Stimulated activated CD4-positive, alpha-beta T cell treated with anti-CD3 and anti-CD28 coated beads, Interleukin-15, amount 100 ng/mL, for 48 hours (primary cell): ENCODE measurements around the gene PDE11A.
"Not testable (repeated sequence)": the region's sequence is repeated elsewhere in the genome, so short reads cannot be mapped to it uniquely, and the experiment has no call there.

Source experiments
- DNase-seq, 2 donors: peaks; one replicate each; pipeline ENCODE4 v3.0.0-alpha.2; 2020; ENCODE audit warnings: low read depth in 2 of 2

The PDE11A gene

GRCh38 chr2:177883177-177883576 is 189.4 kb downstream of the PDE11A start:
- DNase-seq, result no peak

- DNase-seq, result no peak
These were observed 190.1 kb downstream of the PDE11A start for GRCh38 chr2:177882501-177882900.

- no peak for DNase-seq
These were observed 190.7 kb downstream of the PDE11A start for GRCh38 chr2:177881921-177882320.

- no peak for DNase-seq
These were observed 191.4 kb downstream of the PDE11A start for GRCh38 chr2:177881008-177881747.

- no peak for DNase-seq
These were observed 192.3 kb downstream of the PDE11A start for GRCh38 chr2:177880285-177880684.

- no peak for DNase-seq
These were observed 195.6 kb downstream of the PDE11A start for GRCh38 chr2:177876950-177877349.

- no peak for DNase-seq
These were observed 197.9 kb downstream of the PDE11A start for GRCh38 chr2:177874686-177875085.

GRCh38 chr2:177873915-177874314 is 198.7 kb downstream of the PDE11A start:
- no peak for DNase-seq

GRCh38 chr2:177872286-177872685 is 200.3 kb downstream of the PDE11A start:
- DNase-seq, result no peak

- DNase-seq, result no peak
These were observed 202.7 kb downstream of the PDE11A start for GRCh38 chr2:177869912-177870311.

GRCh38 chr2:177869209-177869608 is 203.4 kb downstream of the PDE11A start:
- no peak for DNase-seq

GRCh38 chr2:177868806-177869205 is 203.8 kb downstream of the PDE11A start:
- DNase-seq, result no peak

GRCh38 chr2:177857538-177857937 is 215.0 kb downstream of the PDE11A start:
- DNase-seq, result no peak

GRCh38 chr2:177852389-177852788 is 220.2 kb downstream of the PDE11A start:
- DNase-seq, result no peak

- no peak for DNase-seq
These were observed 229.4 kb downstream of the PDE11A start for GRCh38 chr2:177843188-177843587.

- no peak for DNase-seq
These were observed 230.3 kb downstream of the PDE11A start for GRCh38 chr2:177842243-177842642.

- not testable (repeated sequence) for DNase-seq
These were observed 237.0 kb downstream of the PDE11A start for GRCh38 chr2:177835418-177836204.

- no peak for DNase-seq
These were observed 239.8 kb downstream of the PDE11A start for GRCh38 chr2:177832611-177833433.

- no peak for DNase-seq
These were observed 241.6 kb downstream of the PDE11A start for GRCh38 chr2:177830881-177831386.

- DNase-seq, result no peak
These were observed 244.0 kb downstream of the PDE11A start for GRCh38 chr2:177828557-177828956.

GRCh38 chr2:177826897-177827296 is 245.7 kb downstream of the PDE11A start:
- DNase-seq, result no peak

GRCh38 chr2:177822941-177823340 is 249.6 kb downstream of the PDE11A start:
- no peak for DNase-seq
